Measurements from ENCODE around the gene CARD14. TPM values are rescaled to one million over a fixed set of nuclear protein-coding genes. Genes with fewer than 3 reads are reported as not detected.

Gene CARD14
- total and polyA plus RNA-seq, 2 experiments from 2014 or later: 0.08 to 0.52 TPM

DNA sequence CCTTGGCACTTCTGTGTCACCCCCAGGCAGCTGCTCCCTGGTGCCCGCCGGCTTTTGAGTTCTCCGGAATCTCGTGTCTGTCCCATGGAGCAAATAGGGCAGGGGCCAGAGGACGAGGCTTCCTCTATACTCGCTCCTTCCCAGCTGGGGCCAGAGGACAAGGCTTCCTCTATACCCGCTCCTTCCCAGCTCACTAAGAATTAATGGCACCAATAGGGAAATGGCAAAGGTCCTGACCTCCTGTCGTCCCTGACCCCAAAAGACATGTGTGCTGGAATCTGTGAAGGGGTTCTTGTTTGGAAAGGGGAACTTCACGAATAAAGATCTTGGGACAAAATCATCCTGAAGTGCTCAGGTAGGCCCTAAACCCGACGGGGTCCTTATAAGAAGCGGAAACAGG lies 42.7 kb downstream of the CARD14 start (continued):
- TF ChIP-seq, protein P1, sequence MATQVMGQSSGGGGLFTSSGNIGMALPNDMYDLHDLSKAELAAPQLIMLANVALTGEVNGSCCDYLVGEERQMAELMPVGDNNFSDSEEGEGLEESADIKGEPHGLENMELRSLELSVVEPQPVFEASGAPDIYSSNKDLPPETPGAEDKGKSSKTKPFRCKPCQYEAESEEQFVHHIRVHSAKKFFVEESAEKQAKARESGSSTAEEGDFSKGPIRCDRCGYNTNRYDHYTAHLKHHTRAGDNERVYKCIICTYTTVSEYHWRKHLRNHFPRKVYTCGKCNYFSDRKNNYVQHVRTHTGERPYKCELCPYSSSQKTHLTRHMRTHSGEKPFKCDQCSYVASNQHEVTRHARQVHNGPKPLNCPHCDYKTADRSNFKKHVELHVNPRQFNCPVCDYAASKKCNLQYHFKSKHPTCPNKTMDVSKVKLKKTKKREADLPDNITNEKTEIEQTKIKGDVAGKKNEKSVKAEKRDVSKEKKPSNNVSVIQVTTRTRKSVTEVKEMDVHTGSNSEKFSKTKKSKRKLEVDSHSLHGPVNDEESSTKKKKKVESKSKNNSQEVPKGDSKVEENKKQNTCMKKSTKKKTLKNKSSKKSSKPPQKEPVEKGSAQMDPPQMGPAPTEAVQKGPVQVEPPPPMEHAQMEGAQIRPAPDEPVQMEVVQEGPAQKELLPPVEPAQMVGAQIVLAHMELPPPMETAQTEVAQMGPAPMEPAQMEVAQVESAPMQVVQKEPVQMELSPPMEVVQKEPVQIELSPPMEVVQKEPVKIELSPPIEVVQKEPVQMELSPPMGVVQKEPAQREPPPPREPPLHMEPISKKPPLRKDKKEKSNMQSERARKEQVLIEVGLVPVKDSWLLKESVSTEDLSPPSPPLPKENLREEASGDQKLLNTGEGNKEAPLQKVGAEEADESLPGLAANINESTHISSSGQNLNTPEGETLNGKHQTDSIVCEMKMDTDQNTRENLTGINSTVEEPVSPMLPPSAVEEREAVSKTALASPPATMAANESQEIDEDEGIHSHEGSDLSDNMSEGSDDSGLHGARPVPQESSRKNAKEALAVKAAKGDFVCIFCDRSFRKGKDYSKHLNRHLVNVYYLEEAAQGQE (IDR thresholded peaks at IDR 0.05; ENCODE audit: unreplicated experiment): no peak
- TF ChIP-seq, protein P2, sequence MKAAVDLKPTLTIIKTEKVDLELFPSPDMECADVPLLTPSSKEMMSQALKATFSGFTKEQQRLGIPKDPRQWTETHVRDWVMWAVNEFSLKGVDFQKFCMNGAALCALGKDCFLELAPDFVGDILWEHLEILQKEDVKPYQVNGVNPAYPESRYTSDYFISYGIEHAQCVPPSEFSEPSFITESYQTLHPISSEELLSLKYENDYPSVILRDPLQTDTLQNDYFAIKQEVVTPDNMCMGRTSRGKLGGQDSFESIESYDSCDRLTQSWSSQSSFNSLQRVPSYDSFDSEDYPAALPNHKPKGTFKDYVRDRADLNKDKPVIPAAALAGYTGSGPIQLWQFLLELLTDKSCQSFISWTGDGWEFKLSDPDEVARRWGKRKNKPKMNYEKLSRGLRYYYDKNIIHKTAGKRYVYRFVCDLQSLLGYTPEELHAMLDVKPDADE (IDR thresholded peaks at IDR 0.05): no peak
- TF ChIP-seq JUNB (IDR thresholded peaks at IDR 0.05; ENCODE audit: unreplicated experiment) (no peak), POLR2AphosphoS5 (IDR thresholded peaks at IDR 0.05; ENCODE audit: low read depth) (no peak), ZNF114 (CRISPR knock-in tag; IDR thresholded peaks at IDR 0.05) (no peak), EZH2phosphoT487 (IDR thresholded peaks at IDR 0.05; ENCODE audit: unreplicated experiment) (no peak), NANOG (IDR thresholded peaks at IDR 0.05; ENCODE audit: borderline replicate concordance) (no peak), CREB1 (CRISPR knock-in tag; IDR thresholded peaks at IDR 0.05; ENCODE audit: low read depth) (no peak)

DNA sequence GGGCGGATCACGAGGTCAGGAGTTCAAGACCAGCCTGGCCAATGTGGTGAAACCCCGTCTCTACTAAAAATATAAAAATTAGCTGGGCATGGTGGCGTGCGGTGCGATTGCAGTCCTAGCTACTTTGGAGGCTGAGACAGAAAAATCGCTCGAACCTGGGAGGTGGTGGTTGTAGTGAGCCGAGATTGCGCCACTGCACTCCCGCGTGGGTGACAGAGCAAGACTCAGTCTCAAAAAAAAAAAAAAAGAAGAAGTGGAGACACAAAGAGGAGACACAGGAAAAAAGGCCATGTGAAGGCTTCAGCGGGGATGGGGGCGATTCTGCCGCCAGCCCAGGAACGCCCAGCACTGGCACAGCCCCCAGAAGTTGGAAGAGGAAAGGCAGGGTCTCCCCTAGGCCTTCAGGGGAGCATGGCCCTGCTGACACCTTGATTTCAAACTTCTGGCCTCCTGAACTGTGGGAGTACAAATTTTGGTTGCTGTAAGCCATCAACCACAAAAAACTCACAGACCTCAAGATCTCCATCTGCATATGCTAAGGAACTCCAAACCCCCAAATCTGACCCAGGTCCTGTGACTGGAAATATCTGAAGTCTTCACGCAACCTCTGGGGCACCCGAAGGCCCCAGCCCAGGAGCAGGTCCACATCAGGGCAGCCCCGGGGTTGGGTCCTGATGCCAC lies 43.3 kb downstream of the CARD14 start:
- no peak for ATAC-seq
- H3K4me1 Mint-ChIP-seq: no peaks in the 10 kb centered on the region
- peaks cover 9% of the 10 kb centered on the region for H3K27me3 Mint-ChIP-seq (ENCODE audit: insufficient read depth, low read depth, poor library complexity)
- TF ChIP-seq JUNB (IDR thresholded peaks at IDR 0.05; ENCODE audit: unreplicated experiment): no peak
- TF ChIP-seq, protein P1 (IDR thresholded peaks at IDR 0.05; ENCODE audit: unreplicated experiment): no peak
- TF ChIP-seq, protein P3, sequence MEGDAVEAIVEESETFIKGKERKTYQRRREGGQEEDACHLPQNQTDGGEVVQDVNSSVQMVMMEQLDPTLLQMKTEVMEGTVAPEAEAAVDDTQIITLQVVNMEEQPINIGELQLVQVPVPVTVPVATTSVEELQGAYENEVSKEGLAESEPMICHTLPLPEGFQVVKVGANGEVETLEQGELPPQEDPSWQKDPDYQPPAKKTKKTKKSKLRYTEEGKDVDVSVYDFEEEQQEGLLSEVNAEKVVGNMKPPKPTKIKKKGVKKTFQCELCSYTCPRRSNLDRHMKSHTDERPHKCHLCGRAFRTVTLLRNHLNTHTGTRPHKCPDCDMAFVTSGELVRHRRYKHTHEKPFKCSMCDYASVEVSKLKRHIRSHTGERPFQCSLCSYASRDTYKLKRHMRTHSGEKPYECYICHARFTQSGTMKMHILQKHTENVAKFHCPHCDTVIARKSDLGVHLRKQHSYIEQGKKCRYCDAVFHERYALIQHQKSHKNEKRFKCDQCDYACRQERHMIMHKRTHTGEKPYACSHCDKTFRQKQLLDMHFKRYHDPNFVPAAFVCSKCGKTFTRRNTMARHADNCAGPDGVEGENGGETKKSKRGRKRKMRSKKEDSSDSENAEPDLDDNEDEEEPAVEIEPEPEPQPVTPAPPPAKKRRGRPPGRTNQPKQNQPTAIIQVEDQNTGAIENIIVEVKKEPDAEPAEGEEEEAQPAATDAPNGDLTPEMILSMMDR (conservative IDR thresholded peaks at IDR 0.05; ENCODE audit: low read depth in 2 of 2): no peak
- TF ChIP-seq ZNF331 (CRISPR knock-in tag; IDR thresholded peaks at IDR 0.05; ENCODE audit: low read depth): no peak

More for the DNA sequence above, 43.3 kb downstream of the CARD14 start:
- Mint-ChIP-seq H3K36me3 (ENCODE audit: low read depth) (peaks cover 26% of the 10 kb centered on the region), H3K27ac (no peak overlapping the region; the same call in 1 of the 2 replicates), H3K4me3 (no peak overlapping the region; the same call in 2 of the 3 replicates), H3K9me3 (no peaks in the 10 kb centered on the region)
- no peaks in the 10 kb centered on the region for H3K79me2 ChIP-seq (replicated peaks; ENCODE audit: insufficient read depth)
- no peak for DNase-seq (ENCODE audit: low spot score)
- no peaks in the 10 kb centered on the region for H3F3A ChIP-seq (replicated peaks; ENCODE audit: low read depth)
- no peaks in the 10 kb centered on the region for H4K20me1 ChIP-seq (replicated peaks; ENCODE audit: insufficient read depth)
- no peaks in the 10 kb centered on the region for H3K27me3 ChIP-seq (ENCODE audit: insufficient read depth)
- no peak overlapping the region for H2AFZ ChIP-seq
- H3K4me2 ChIP-seq: no peak overlapping the region
- H3K9me2 ChIP-seq (ENCODE audit: insufficient read depth): no peaks in the 10 kb centered on the region
- no peak overlapping the region for H3K4me3 ChIP-seq
- no peaks in the 10 kb centered on the region; the same call in 1 of the 2 replicates for H3K36me3 ChIP-seq (ENCODE audit: insufficient read depth)
- H3K27ac ChIP-seq (ENCODE audit: low read depth): no peak overlapping the region
- no peaks in the 10 kb centered on the region for H3K4me1 ChIP-seq (ENCODE audit: insufficient read depth)
